Suppressor macrophage treated with lipopolysaccharide for 1 hour (primary cell): ENCODE measurements around the gene LHX3.

Experiments used
- DNase-seq, 3 donors: peaks; one replicate each; pipeline ENCODE4 v3.0.0-alpha.2; 2020 to 2022

Gene LHX3

DNA sequence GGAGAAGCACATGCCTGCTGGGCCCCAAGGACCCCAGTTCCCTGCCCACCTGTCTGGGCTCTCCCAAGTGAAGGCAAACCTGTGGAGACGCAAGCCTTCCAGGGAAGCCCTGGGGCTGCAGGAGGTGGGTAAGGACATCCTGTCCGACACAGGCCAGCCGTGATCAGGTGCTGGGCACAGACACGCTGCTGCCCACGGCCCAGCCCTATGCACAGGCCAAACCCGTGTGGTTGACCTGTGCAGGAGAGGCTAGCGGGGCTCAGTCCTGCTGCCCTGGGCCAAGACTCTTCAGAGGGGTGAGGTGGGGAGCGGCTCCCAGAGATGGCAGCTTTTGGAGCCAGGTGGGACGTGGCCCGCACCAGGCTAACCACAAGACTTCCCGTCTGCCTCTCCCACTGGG is 14.3 kb downstream of the LHX3 start:
- DNase-seq, result no peak

DNA sequence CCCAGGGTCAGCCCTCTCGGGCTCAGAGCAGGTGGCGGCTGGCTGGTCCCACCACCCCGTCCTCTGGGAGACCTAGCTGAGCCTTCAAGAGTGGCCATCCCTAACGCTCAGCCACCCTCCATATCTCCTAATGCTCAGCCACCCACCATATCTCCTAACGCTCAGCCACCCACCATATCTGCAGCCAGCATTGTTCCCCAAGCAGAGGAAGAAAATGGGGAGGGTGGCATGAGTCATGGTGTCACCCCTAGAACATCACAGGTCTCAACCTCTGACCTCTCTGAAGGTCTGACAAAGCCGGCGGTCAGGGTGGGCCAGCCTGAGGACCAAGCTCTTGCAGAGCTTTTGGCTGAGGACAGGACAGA is 14.7 kb downstream of the LHX3 start:
- no peak for DNase-seq

DNA sequence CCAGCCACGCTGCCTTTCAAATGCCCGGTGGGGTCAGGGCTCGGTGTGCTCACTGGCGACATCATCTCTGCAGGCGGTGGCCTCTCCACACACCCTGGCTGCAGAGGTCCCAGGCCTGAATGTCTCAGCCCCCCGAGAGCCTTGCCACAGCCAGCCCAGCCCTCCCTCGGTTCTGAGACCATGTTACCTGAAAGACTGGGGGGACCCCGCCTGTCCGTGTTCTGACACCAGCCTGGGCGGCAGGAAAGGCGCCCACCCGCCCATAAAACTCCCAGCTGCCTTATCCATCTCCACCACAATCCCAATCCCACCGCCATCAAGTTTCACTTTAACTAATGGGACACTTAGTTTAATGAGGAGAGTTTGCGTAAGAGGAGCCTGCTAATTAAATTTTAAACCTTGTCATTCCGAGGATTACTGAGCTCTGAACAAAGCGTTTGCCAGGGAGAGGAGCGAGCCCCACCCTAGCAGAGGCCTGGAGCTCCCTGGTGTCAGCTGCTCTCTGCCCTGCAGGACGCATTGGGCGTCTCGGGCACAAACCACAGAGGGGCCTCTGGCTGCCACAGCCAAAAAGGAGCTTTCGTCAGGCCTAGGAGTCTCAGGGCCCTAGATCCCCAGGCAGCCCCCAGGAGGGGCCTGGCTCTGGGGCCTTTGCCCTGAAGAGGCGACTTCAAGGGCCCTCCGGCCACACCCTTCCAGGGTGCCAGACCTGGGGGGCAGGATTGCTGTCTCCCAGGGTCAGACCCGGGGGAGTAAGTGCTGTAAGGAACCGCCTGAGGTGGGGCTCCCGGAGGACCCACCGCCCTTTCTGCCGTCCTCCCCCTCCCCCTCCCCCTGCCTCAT is 15.3 kb downstream of the LHX3 start:
- DNase-seq, result no peak

DNA sequence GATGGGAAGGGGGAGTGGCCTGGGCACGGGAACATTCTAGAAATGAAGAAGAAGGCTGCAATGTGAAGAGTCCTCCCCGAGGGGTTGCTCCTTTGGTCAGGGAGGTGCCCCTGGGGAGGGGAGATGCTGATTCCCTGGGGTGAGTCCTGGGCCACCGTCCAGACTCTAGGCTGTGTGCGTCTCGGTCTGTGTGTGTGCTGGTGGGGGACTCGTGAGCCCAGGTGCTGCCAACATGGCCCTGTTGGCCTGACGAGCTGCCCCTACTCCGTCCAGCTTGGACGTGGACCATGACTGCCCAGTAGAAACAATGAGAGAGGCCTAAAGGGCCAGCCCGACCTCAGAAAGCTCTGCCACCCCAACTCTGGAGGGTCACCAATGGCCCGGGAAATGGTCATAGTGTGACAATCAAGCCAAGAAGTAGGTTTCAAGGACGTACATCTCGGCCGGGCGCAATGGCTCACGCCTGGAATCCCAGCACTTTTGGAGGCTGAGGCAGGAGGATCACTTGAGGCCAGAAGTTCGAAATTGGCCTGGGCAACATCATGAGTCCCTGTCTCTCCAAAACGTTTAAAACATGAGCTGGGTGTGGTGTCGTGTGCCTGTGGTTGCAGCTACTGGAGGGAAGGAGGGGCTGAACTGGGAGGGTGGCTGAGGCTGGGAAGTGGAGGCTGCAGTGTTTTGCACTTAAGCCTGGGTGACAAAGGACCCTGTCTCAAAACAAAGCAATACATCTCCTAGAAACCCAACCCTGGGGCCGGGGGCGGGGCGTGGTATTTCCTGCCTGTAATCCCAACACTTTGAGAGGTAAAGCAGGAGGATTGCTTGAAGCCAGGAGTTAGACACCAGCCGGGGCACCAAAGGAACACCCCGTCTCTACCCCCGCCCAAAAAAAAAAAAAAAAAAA is 17.0 kb downstream of the LHX3 start:
- DNase-seq, result no peak

DNA sequence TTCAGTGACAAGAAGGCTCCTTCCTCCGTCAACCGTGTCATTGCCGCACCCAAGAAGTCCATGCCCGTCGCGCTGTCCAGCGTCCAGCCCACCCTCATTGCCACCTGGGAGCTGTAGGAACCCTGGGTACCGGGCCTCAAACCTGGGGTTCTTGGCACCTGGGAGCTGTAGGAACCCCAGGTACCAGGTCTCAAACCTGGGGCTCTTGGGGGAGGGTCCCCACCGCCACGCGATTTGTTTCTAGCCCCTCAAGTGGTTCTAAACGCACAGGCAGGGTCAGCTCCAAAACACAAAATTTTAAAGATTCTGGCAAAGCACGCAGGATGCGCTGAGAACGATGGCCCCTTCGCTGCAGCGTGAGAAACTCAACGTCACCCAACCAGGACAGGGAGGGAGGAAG is 17.7 kb downstream of the LHX3 start:
- DNase-seq, result no peak

DNA sequence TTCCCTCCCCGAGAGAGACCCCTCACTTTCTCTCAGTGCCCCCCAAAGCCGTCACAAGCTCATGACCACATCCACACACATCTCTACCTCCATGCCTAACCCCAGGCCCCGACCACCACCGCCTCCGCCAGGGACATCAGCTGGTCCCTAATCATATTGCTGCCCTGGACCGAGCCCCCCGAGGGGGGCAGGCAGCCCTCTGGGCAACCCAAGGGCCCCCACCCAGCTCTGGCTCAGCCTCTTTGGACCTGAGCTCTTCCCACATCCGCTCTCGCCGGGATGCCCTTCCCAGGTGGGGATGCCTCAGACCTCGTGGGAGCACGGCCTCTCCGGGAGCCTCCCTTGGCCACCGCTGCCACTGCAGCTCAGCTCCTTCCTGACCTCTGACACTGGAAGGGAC is 18.5 kb downstream of the LHX3 start:
- no peak for DNase-seq

DNA sequence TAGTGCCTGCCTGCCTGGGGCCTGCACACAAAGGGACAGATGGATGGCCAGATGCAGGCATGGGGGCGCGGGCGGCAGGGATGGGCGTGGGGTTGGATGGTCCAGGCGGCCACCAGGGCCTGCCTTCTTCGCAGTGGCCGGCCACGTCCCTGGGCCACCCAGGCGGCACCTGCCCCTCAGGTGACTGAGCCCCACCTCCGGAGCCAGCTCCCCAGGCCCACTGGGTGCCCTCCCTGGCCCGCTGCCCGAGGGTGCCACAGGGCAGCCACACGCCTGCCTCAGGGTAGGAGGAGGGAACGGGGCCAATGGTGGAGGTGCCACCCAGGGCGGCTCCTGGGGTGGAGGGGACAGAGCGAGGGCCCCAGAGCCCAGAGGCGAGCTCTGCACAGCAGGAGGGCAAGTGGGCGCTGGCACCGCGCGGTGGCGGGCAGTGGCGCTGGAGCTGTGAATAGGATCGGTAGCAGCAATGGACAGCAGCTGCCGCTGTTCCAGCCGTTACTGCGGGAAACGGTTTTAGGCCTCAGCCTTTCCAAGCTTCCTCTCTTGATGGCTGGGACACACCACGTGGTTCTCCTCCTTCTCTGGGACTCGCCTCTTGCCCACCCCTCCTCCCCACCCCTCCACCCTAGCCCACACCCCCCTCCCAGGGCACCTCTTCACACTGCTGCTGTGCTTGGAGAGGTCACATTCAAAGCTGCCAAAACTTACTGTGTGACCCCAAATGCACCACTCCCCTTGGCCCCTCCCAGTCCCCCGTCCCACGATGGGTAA is 19.1 kb downstream of the LHX3 start:
- DNase-seq, result no peak

DNA sequence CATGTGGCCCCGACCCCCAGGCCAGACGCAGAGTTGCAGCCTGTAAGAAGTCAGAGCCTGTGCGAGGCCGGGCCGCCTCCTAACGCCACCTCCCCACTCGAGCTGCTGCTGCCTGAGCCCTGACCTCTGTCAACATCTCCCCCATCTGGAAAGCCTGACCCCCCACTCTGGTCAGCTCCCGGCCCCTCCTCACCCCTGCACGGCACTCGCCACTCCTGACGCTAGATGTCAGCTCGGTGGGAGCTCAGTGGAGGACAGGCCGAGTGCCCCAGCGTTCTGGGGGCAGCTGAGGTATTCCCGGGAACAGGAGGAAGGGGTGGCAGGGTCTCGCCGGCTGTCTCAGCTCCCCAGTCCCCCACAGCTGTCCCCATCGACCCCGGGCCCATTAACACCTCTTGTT is 19.9 kb downstream of the LHX3 start:
- DNase-seq, result no peak

DNA sequence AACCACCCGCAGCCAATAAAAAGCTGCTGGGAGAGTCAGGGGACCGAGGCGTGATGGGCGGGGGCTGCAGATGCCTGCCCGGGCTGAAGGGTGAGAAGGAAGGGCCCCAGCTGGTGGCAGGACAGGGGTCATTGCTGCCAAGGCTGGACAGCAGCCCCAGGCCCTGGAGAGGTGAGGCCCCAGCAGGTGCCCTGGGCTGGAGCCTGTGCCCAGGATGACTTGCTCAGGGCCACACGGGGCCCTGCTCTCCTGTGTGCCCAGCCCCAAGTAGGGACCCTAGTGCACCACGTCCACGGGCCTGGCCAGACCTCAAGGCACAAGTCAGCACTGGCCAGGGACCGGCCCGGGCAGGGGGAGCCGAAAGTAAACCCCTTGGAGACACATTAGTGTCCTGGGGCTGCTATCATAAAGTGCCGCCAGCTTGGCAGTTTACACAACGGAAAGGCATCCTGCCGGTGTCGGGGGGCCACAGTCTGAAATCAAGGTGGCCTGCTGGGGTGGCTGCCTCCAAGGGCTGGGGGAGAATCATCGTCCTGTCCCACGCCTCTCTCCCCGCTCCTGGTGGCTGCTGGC is 22.0 kb downstream of the LHX3 start:
- DNase-seq, result no peak

DNA sequence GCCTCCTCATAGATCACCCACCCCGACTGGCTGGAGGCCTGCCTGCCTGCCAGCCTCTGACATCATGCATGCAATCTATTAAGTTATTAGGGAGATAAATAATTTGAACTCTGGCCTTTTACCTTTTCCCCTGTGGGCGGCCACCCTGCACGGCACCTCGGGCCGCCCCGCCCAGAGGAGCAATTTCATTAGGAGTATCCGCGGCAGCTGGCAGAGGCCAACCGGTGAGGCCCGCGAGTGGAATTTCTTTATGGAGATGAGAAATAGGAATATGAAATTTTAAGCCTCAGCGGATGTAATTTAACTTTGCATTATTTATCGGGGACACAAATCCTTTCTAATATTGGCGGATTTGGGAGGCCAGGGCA is 22.5 kb downstream of the LHX3 start:
- no peak for DNase-seq

DNA sequence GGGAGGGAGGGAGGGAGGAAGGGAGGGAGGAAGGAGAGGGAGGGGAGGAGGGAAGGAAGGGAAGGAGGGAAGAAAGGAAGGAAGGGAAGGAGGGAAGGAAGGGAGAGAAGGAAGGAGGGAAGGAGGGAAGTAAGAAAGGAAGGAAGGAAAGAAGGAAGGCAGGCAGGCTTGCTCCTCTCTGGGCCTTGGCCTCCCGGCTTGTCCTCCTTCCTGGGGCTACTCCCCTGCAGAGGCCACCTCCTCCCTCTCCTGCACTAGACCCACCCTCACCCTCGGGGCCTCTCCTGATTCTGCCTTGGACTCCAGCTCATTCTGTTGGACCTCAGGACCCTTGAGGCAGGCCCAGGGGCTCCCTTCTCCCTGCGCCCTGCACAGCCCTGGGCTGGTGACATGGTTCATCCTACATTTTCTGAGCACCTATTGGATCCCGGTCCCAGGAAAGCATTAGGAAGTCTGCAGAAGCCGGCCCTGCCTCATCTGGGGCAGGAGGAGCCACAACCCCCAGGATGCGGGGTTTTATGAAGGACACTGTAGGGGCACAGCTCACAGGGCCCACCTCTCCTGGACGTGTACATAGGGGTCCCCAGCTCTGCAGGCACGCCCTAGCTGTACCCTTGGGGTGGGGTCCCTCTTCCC is 23.0 kb downstream of the LHX3 start:
- no peak for DNase-seq

DNA sequence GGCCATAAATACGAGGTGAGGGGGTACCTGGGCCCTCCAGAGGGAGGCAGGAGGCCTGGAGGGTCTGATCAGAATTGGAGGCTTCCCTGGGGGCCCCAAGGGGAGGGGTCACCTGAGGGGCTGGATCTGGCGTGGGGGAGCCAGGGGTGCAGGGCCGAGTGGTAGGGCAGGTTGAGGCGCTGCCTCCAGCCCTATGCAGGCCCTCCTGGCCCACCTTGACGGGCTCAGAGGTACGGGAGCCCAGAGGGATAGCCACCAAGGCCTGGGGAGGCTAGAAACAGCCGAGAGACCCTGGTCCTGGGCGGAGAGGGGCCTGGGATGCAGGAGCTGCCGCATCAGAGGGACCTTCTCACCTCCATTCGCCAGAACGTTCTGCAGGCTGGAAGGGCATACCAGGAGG is 24.3 kb downstream of the LHX3 start:
- no peak for DNase-seq

DNA sequence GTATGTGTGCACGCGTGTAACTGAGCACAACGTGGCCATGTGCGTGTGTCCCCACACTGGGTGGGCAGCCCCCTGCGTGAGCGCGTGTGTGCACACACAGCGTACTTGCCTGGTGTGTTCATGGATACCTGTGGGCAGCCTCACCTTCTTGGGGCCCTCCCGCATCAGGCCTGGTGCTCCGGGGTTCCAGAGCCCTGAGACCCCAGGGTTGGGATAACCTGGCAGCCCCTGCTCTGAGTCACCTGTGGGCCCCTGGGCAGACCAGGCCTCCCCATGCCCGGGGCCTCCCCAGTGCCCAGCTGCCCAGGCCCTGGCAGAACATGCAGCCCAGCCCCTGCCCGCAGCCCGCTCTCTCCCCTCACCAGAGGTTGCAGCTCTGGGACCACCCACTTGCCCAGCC is 25.2 kb downstream of the LHX3 start:
- no peak for DNase-seq

DNA sequence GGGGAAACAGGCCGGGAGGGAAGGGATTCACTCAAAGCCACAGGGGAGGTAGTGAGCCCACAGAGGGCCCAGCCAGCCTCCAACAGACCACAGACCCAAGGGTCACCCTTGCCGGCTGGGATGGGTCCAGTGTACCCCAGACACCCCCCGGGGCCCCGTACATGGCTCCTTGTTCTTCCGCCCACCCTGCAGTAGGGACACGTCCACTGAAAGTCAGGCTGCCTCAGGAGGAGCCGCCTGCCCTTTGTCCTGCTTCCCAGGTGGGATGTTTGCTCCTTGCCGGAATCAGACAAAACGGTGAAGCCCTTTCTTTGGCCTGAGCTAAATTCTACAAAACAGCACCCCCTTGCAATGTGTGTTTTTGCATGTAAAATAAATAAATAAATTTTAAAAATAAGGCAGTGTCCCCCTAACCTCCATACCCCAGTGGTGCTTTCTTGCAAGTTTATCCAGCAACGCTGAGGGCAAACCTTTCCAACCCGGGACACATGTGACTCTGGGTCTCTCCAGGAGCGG is 25.8 kb downstream of the LHX3 start:
- no peak for DNase-seq

DNA sequence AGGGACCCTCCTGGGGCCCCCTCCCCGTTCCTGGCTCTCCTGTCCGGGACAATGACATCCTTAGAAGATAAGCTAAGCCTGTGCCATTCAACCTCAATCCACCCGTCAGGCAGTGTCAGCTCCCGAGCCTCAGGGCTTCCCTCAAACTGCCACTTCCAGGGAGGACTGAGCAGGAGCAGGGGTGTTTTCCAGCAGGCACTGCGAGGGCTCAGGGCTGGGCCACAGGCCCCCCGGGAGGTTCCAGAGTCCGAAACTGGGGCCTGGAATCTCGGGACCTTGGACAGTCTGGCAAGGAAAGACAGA is 26.2 kb downstream of the LHX3 start:
- DNase-seq, result no peak

DNA sequence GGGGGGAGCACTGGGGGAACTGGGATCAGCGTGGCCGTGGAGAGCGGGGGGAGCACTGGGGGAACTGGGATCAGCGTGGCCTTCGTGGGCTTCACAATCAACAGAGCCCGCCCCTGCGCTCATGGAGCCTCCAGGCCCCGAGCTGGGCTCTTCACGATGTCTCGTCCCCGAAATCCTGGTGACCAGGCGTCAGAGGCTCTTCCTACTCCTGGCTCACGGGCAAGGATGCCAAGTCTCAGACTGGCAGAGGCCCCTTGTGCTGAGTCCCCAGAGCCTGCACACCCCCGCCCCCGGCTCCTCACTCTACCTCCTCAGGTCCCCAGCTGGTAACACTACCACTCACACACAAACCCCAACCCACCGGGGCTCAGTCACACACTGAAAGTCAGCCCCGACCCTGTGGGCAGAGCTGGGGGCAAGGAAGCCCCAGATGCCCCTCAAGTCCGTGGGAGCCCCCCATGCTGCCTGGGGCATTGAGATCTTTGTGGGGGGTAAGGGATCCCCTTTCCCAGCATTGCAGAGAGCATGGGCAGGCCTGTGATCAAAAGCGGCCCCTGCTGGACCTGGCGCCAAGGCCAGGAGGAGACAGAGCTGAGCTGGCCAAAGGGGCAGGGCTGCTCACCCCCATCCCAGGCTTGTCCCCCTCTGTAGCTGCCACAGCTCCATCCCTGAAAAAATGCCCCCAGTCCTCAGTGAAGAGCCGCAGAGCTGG is 26.7 kb downstream of the LHX3 start:
- no peak for DNase-seq

DNA sequence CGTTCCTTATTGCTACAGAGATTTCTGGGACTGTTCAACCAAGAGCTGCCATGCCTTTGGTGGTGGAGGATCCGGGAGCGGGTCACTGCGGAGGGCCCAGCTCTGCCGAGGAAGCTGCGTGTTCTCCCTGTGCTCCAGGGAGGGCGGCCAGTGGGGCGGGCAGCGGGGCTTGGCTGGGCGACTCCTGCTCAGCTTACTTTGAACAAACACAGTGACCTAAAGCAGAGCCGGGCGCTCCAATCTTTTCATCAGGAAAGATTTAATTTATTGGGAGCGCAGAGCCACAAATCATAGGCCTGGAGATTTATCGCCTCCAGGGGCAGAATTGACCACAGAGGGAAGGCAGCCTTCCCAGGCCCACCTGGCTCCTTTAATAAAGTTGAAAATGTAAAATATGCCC is 27.7 kb downstream of the LHX3 start:
- DNase-seq, result no peak

DNA sequence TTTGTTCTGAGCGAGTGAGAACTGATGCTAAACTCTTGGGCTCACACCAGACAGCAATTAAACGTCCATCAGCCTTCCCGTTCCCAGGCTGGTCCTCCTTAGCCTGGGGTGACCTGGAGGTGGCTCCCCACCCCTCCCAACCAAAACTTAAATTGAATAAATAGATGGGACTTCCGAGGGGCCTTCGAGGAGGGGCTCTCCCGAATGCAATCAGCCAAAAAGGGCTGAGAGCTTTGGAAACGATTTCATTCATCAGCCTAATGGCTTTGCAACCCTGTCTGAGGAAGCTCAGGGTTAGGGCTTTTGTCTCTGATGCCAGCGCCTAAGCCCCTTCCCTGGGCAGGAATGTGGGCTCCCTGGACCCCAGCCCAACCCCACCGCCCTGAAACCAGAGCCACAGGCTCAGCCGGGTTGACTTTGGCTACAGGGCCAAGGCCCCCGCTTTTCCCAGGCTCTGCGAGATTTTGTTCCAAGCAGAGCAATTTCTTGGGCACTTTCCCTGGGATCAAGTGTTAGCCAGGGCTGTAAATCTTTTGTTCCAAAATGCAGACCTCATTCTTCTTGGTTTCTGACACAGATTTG is 29.2 kb downstream of the LHX3 start:
- no peak for DNase-seq

DNA sequence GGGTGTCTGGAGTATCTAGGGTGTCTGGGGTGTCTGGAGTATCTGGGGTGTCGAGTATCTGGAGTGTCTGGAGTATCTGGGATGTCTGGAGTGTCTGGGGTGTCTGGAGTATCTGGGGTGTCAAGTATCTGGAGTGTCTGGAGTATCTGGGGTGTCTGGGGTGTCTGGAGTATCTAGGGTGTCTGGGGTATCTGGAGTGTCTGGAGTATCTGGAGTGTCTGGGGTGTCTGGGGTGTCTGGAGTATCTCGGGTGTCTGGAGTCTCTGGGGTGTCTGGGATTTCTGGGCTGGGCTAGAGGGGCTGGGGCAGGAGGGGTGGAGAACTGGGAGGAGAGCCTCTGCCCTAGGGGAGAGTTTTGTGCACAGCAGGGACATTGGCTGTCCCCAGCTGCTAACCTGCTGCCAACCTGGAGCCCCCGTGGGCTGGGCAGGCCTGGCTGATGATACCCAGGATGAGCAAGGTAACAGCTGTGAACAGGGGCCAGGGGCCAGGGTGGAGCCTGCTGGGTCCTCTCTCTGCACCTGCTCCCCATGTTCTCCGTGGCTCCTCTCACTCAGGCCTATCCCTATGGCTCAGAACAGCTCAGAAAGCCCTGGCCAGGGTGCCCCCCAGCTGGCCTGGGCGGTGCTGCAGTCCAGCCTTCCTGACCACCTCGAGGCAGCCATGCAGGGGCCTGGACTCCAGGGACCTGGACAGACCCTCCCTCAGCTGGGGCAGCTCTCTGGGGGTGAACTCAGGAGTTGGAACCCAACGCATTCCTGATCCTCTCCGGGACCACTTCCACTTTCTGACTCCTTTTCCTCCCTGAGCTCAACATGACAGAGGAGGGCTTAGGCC is 29.9 kb downstream of the LHX3 start:
- DNase-seq, result no peak

DNA sequence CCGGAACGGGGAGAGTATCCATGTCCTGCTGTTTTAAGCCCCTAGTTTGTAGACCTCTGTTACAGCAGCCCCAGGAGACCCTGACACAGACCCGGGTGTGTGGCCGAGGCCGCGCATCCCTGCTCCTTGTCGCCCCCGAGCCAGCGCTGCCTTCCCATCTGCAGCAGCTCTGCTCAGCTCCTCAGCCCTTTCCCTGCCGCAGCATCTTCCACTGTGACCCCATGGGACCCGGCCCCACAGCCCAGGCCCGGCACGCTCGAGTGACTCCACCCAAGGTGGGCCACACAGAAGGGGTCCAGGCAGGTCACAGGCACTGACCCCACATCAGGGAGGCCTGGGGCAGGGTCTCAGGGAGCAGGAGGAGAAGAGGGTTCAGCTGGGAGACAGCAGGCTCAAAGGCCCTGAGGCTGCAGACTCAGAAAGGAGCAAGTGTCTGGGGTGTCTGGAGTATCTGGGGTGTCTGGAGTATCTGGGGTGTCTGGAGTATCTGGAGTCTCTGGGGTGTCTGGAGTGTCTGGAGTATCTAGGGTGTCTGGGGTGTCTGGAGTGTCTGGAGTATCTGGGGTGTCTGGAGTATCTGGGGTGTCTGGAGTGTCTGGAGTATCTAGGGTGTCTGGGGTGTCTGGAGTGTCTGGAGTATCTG is 31.2 kb downstream of the LHX3 start:
- no peak for DNase-seq
